ENCODE data around the gene RBM28. TPM values are rescaled to one million over a fixed set of nuclear protein-coding genes. Genes with fewer than 3 reads are reported as not detected.
"Not testable (repeated sequence)": the region's sequence is repeated elsewhere in the genome, so short reads cannot be mapped to it uniquely, and the experiment has no call there.

Gene RBM28
- total RNA-seq, 1 donor from 2014 or later = 76.7 TPM

GRCh38 chr7:128309124-128309523 is 34.6 kb downstream of the RBM28 start:
- no peak overlapping the region for H3K27ac Mint-ChIP-seq
- intact Hi-C loops (cut with micrococcal nuclease) = no loop called here
- no peak for DNase-seq
- H3K27me3 Mint-ChIP-seq = no peaks in the 10 kb centered on the region
- peaks cover 68% of the 10 kb centered on the region for H3K36me3 Mint-ChIP-seq (ENCODE audit: low read depth)
- H3K4me1 Mint-ChIP-seq = no peaks in the 10 kb centered on the region
- no peak overlapping the region for H3K4me3 Mint-ChIP-seq
- H3K9me3 Mint-ChIP-seq = no peaks in the 10 kb centered on the region

GRCh38 chr7:128307061-128307460 is 36.6 kb downstream of the RBM28 start:
- Mint-ChIP-seq H3K27ac (no peak overlapping the region), H3K27me3 (no peaks in the 10 kb centered on the region), H3K9me3 (no peaks in the 10 kb centered on the region), H3K4me3 (no peak overlapping the region), H3K36me3 (ENCODE audit: low read depth) (peaks cover 58% of the 10 kb centered on the region), H3K4me1 (no peaks in the 10 kb centered on the region)
- no peak for DNase-seq
- intact Hi-C loops (cut with micrococcal nuclease) = no loop called here

- no peak overlapping the region for H3K27ac Mint-ChIP-seq
- peaks cover 36% of the 10 kb centered on the region for H3K36me3 Mint-ChIP-seq (ENCODE audit: low read depth)
- no peaks in the 10 kb centered on the region for H3K4me1 Mint-ChIP-seq
- H3K27me3 Mint-ChIP-seq = no peaks in the 10 kb centered on the region
- no peaks in the 10 kb centered on the region for H3K9me3 Mint-ChIP-seq
- intact Hi-C loops (cut with micrococcal nuclease) = no loop called here
- DNase-seq = no peak
- H3K4me3 Mint-ChIP-seq = no peak overlapping the region
Observed at GRCh38 chr7:128304212-128304611, 39.5 kb downstream of the RBM28 start.

- intact Hi-C loops (cut with micrococcal nuclease) = no loop called here
- Mint-ChIP-seq H3K27ac (no peak overlapping the region), H3K4me1 (no peaks in the 10 kb centered on the region), H3K27me3 (no peaks in the 10 kb centered on the region), H3K36me3 (ENCODE audit: low read depth) (peaks cover 33% of the 10 kb centered on the region), H3K4me3 (no peak overlapping the region), H3K9me3 (no peaks in the 10 kb centered on the region)
- DNase-seq = no peak
Observed at GRCh38 chr7:128303643-128304042, 40.1 kb downstream of the RBM28 start.

- H3K4me1 Mint-ChIP-seq = no peaks in the 10 kb centered on the region
- intact Hi-C loops (cut with micrococcal nuclease) = no loop called here
- no peak overlapping the region for H3K27ac Mint-ChIP-seq
- no peaks in the 10 kb centered on the region for H3K27me3 Mint-ChIP-seq
- H3K4me3 Mint-ChIP-seq = no peak overlapping the region
- H3K36me3 Mint-ChIP-seq (ENCODE audit: low read depth) = peaks cover 29% of the 10 kb centered on the region
- DNase-seq = no peak
- H3K9me3 Mint-ChIP-seq = no peaks in the 10 kb centered on the region
Observed at GRCh38 chr7:128303133-128303532, 40.6 kb downstream of the RBM28 start.

- Mint-ChIP-seq H3K4me1 (no peaks in the 10 kb centered on the region), H3K4me3 (no peak overlapping the region), H3K27me3 (no peaks in the 10 kb centered on the region)
Observed at GRCh38 chr7:128302139-128302538, 41.6 kb downstream of the RBM28 start.

GRCh38 chr7:128299109-128299607 is 44.5 kb downstream of the RBM28 start:
- Mint-ChIP-seq H3K9me3 (no peaks in the 10 kb centered on the region), H3K27me3 (no peaks in the 10 kb centered on the region), H3K4me3 (no peak overlapping the region), H3K36me3 (ENCODE audit: low read depth) (peaks cover 5% of the 10 kb centered on the region), H3K4me1 (no peaks in the 10 kb centered on the region), H3K27ac (no peak overlapping the region)
- intact Hi-C loops (cut with micrococcal nuclease) = no loop called here
- DNase-seq = no peak

More at GRCh38 chr7:128302139-128302538, 41.6 kb downstream of the RBM28 start:
- Mint-ChIP-seq H3K9me3 (no peaks in the 10 kb centered on the region), H3K36me3 (ENCODE audit: low read depth) (peaks cover 21% of the 10 kb centered on the region), H3K27ac (no peak overlapping the region)
- DNase-seq = no peak
- intact Hi-C loops (cut with micrococcal nuclease) = no loop called here

GRCh38 chr7:128298004-128298403 is 45.7 kb downstream of the RBM28 start:
- DNase-seq; H3K36me3 Mint-ChIP-seq (ENCODE audit: low read depth); intact Hi-C loops (cut with micrococcal nuclease); H3K4me3 Mint-ChIP-seq; H3K27ac Mint-ChIP-seq; H3K4me1 Mint-ChIP-seq; H3K9me3 Mint-ChIP-seq; H3K27me3 Mint-ChIP-seq: not testable (repeated sequence)

GRCh38 chr7:128287556-128287955 is 56.2 kb downstream of the RBM28 start:
- no peak for DNase-seq
- H3K4me3 Mint-ChIP-seq = no peak overlapping the region
- no peaks in the 10 kb centered on the region for H3K9me3 Mint-ChIP-seq
- no peaks in the 10 kb centered on the region for H3K27me3 Mint-ChIP-seq
- intact Hi-C loops (cut with micrococcal nuclease) = no loop called here
- no peaks in the 10 kb centered on the region for H3K4me1 Mint-ChIP-seq
- no peaks in the 10 kb centered on the region for H3K36me3 Mint-ChIP-seq (ENCODE audit: low read depth)
- H3K27ac Mint-ChIP-seq = no peak overlapping the region

GRCh38 chr7:128284102-128284501 is 59.6 kb downstream of the RBM28 start:
- Mint-ChIP-seq H3K4me1 (no peaks in the 10 kb centered on the region), H3K27ac (no peak overlapping the region), H3K36me3 (ENCODE audit: low read depth) (no peaks in the 10 kb centered on the region), H3K4me3 (no peak overlapping the region), H3K27me3 (no peaks in the 10 kb centered on the region), H3K9me3 (peaks cover 9% of the 10 kb centered on the region)
- intact Hi-C loops (cut with micrococcal nuclease) = no loop called here
- DNase-seq = no peak

- Mint-ChIP-seq H3K27ac (no peak overlapping the region), H3K4me1 (no peaks in the 10 kb centered on the region), H3K27me3 (no peaks in the 10 kb centered on the region), H3K4me3 (no peak overlapping the region), H3K9me3 (peaks cover 13% of the 10 kb centered on the region), H3K36me3 (ENCODE audit: low read depth) (no peaks in the 10 kb centered on the region)
- DNase-seq = no peak
- intact Hi-C loops (cut with micrococcal nuclease) = no loop called here
Observed at GRCh38 chr7:128281605-128282380, 61.9 kb downstream of the RBM28 start.

- H3K36me3 Mint-ChIP-seq (ENCODE audit: low read depth); DNase-seq; intact Hi-C loops (cut with micrococcal nuclease); H3K4me3 Mint-ChIP-seq; H3K27me3 Mint-ChIP-seq; H3K27ac Mint-ChIP-seq; H3K4me1 Mint-ChIP-seq: not testable (repeated sequence)
- H3K9me3 Mint-ChIP-seq = peaks cover 13% of the 10 kb centered on the region
Observed at GRCh38 chr7:128280451-128280850, 63.3 kb downstream of the RBM28 start.

- Mint-ChIP-seq H3K36me3 (ENCODE audit: low read depth) (no peaks in the 10 kb centered on the region), H3K4me1 (no peaks in the 10 kb centered on the region), H3K9me3 (peaks cover 13% of the 10 kb centered on the region), H3K27ac (no peak overlapping the region), H3K27me3 (peaks cover 7% of the 10 kb centered on the region), H3K4me3 (no peak overlapping the region)
- intact Hi-C loops (cut with micrococcal nuclease) = no loop called here
- no peak for DNase-seq
Observed at GRCh38 chr7:128279124-128279713, 64.5 kb downstream of the RBM28 start.

GRCh38 chr7:128278366-128278765 is 65.3 kb downstream of the RBM28 start:
- Mint-ChIP-seq H3K4me1 (no peaks in the 10 kb centered on the region), H3K9me3 (peaks cover 13% of the 10 kb centered on the region), H3K27ac (no peak overlapping the region), H3K27me3 (peaks cover 10% of the 10 kb centered on the region), H3K36me3 (ENCODE audit: low read depth) (no peaks in the 10 kb centered on the region), H3K4me3 (no peak overlapping the region)
- DNase-seq = no peak
- intact Hi-C loops (cut with micrococcal nuclease) = no loop called here

Measured in activated CD4-positive, alpha-beta T cell treated with anti-CD3 and anti-CD28 coated beads, Interleukin-2, amount 10 ng/mL, durations not matched to agents 24 days and 14 days (primary cell).